NCI-H82 (cell line): ENCODE measurements around the gene GRIK2.

Source experiments
- DNase-seq: peaks from one replicate; lab custom pipeline; 2025; lab: John Stamatoyannopoulos, UW

The GRIK2 gene

DNA sequence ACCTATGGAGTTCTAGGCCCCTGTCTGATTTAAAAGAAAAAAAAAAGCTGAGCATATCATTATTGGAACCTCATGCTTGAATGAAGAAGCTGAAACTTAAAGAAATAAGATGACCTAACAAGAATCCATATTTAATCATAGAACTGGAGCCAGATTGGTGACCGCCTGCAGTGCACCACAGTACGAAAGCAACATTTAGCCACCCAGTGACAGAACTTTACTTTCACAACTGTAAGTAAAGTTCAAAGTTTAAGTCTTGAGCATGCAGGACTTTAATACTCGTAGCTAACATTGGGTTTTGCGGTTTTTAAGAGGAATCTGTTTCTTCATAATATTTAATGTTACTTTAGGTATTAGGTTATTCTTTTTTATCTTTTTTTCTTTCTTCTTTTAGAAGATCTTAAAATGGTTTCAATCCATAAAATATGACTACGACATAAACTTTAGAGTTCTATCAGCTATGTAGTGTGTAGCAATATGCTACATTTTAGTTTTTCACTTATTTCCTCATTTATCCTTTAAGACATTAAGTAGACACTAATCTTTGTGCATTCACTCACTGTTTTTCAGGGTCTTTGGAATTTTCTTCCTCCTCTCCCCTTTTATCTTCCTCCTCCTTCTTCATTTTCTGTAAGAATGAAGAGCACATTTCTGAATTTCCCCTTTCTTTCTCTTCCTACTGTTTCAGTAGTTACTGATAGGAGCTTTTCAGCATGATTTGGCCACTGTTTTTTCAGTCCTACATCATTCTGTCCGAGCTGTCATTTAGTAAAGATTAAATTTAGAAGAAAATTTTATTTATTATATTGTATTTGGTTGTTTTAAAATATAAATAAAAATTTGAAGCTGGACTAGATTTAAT, 514.1 kb downstream of the GRIK2 start:
- no peak for DNase-seq

GRCh38 chr6:101909366-101909765, 515.9 kb downstream of the GRIK2 start:
- DNase-seq = no peak

- DNase-seq = peak; percentile 70
These were observed 518.8 kb downstream of the GRIK2 start for GRCh38 chr6:101912311-101912710.

- no peak for DNase-seq
These were observed 525.0 kb downstream of the GRIK2 start for GRCh38 chr6:101918471-101918870.

DNA sequence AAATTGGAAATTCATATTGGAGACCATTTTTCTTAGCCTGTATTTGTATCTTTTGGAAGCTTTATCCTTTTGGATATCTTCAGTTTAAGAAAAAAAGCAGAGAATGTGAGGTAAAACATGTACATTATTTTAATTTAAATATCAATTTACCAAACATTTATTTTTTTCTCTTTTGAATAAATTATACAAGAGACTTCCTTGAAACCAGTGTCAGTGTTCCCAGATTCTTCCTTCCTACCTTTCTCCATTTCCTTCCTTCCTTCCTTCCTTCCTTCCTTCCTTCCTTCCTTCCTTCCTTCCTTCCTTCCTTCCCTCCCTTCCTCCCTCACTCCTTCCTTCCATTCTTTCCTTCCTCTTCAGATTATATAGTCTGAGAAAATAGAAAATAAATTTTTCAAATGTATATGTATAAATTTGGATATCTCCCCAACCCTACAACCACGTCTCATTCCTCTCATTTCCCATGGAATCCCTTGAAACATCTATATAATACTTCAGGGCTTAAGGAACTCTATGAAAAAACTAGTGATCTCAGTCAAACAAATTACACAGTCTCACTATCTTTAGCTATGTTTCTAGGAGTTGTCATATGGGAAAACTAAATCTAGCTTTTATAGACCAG, 528.4 kb downstream of the GRIK2 start:
- DNase-seq = no peak

- DNase-seq = peak; percentile 2
These were observed 532.8 kb downstream of the GRIK2 start for GRCh38 chr6:101926149-101926925.

DNA sequence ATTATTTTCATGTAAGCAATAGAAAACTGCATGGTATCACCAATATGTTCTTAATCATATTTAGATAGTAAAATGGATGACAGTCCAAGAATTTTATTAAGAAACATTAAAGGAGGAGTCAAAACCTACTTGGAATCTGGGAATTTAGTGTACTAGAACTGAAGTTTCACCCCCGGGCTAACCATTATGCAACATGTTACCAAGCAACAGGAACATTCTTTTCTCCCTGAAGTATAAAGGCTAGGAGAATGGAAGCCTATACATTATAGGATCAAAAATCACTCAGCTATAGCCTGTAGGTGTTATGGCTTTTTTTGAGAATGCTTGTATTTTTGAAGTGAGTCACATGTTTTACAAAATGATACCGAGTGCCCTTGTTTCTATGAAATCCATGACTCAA, 538.3 kb downstream of the GRIK2 start:
- DNase-seq = no peak

DNA sequence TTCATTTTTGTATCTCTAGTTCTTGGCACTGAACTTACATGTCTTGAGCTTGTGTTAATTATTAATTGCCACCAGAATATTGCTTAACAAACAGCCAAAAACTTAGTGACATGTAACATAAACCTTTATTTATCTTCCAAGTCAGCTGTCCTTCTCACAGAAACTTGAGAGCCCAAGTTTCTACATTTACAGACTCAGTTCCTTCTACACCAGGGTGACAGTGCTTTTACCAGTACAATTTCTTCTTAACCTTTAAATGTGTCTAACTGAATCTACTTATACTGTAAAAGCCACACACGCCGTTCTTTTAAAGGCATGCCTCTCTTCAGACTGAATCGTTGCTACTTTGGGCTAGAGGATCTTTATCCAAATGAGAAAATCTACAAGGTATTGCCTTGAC, 539.2 kb downstream of the GRIK2 start:
- DNase-seq = no peak

GRCh38 chr6:101935732-101936131, 542.2 kb downstream of the GRIK2 start:
- no peak for DNase-seq

- DNase-seq = no peak
These were observed 543.0 kb downstream of the GRIK2 start for GRCh38 chr6:101936516-101936915.

DNA sequence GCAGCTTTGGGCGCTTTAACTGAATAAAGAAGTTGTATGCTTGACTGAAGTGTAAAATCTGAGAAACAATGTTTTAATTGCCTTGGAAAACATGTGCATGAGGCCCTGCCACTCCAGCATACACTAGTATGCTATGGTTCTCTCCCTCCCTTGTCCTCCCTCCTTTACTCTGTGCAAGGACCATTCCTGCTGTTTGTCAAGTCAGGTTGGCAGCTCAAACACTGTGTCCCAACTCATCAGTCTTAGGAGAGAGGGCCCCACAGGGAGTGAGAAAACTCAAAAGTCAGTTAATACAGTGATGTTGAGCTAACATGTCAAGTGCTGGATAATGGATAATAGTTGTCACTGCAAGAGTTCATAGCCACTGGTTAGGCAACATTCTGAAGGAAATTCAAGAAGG, 543.6 kb downstream of the GRIK2 start:
- DNase-seq = no peak

DNA sequence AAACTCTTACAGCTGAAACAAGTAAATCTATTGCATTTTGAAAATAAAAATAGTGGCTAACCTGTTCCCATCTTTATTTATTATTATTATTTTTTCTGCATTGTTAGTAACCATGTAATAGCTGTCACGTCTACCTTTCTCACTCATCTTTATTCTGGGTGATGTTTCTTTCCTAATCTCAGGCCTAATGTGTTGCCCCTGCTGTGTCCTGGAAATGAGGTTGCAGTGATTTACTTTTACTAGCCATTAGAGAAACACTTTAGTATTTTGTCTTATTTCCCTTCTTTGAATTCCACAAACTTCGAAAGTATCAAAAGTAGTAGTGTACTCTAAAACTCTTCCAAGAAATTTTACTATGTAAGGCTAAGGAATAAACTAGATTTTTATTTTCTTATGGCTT, 546.9 kb downstream of the GRIK2 start:
- DNase-seq = no peak

GRCh38 chr6:101956961-101957360, 563.5 kb downstream of the GRIK2 start:
- no peak for DNase-seq

DNA sequence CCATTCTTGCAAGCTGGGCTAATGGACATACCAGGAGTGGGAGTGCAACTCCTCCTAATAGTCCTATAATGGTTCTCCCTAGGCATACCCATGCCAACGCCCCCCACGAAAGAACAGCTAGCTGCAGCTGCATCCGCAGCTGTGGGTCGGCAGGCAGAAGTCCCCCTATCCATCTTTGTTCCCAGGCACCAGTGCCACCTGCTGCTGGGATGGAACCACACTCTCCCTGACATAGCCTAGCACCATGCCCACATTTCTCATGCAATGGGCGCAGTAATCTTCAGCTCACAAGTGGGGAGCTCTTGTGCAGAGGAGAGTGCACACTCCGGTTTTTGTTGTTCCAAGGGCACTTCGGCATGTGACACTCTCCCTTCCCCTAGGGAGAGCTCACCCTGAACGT, 567.8 kb downstream of the GRIK2 start:
- DNase-seq = no peak

DNA sequence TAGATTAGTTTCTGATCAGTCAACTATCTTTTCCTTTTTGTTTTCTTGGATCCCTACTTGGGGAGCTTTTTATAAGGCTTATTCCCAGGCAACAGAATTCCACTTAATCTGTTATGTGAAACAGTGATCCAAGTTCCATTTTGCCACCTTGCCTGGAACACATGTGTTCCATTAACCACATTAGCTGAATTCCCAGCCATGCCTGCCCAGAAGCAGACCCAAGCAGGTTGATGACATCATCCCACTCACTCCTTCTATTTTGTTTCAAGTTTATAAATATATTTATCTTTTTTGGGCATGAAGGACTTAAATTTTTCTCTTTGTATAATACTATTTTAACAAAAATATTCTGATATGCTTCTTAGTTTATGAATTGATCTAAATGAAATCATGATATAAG, 587.4 kb downstream of the GRIK2 start:
- no peak for DNase-seq

DNA sequence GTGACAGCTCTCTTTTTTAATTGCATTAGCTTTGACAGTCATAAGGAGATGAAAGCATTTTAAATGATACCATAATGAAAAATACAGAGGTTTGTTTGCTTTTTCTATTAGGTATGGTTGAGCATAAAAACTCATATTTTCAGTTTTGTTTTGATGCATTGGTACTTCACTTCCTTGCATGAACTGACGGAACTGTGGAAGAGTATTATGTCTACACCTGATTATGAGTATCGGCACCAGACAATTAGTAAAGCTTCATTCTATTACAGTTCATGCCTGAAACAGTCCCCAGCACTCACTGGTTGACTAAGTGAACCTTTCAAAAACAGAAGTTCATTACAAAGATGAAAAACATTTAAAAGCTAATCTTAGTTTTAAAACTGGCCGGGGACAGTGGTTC, 593.0 kb downstream of the GRIK2 start:
- DNase-seq = no peak

DNA sequence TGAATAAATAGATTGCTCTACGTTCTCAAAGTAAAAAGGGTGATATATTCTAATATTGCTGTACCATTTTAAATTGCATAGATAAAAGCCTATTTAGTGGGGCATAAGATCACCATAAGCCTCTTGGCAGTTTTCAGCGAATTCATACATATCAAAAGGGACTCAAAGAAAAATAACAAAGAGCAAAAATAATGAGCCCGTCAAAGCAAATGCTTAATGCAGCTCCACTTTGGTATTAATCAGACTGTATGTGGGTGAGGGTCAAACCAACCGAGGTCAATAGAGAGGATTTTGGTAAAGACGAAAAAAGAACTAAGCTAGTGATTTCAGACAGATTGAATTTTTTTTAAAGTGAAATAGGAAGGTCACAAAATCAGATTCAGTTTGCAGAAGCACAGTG, 598.8 kb downstream of the GRIK2 start:
- no peak for DNase-seq

GRCh38 chr6:101994521-101994920, 601.0 kb downstream of the GRIK2 start:
- DNase-seq = no peak

DNA sequence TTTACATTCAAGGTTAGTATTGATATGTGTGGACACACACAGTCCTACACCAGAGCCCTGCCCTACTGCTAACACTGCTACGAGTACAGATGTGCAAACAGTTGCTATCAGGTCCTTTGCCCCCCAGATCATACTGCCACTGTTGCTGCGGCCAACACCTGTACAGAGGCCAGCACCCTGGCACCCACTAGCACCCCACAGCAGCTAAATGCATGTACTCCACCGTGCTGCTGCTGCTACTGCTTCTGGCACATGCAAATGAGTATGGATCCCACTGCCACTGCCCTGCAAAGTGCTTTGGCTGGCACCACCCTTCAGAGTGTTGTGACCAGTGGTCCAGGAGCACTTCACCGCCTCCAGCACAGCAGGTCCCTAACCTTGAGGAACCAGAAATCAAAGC, 621.9 kb downstream of the GRIK2 start:
- DNase-seq = no peak

GRCh38 chr6:102022281-102022680, 628.8 kb downstream of the GRIK2 start:
- no peak for DNase-seq

GRCh38 chr6:102022803-102023202, 629.3 kb downstream of the GRIK2 start:
- DNase-seq = no peak

DNA sequence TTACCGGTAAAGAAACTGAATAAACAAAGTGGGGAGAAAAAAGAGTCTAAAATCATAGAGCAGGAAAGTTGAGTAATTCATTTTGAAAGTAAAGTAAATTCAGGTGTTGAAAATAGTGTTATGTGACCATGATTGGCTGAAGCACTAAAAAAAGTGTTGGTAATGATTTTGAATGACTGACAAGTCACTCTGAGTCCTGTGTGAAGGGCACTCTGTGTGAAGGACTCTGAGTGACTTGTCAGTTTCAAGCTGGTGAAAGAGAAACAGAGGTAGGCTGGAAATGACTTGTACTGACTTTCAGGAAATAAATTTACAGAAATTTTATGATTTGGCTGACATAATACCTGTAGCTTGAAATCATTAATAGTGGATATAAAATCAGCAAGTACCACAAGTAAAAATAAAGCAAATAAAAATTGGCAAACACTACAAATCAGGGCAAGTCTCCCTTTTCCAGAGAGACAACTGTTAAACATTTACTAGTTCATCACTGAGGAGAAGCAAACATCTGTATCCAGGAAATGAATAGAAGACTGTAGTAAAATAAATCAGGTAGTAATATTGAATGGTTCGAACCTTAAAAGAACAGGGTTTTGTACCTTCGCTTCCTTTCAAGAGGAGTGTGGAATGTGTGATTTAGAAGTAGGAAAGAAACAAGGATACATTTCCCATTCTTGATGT, 630.6 kb downstream of the GRIK2 start:
- DNase-seq = no peak
